Stimulated activated CD4-positive, alpha-beta T cell treated with anti-CD3 and anti-CD28 coated beads, Interleukin-12 subunit alpha, Interleukin-12 subunit beta, amount 100 ng/mL, for 24 hours (primary cell): ENCODE data around the gene ALG12.

Experiments used
- DNase-seq, 2 experiments: peaks; one replicate each; pipeline ENCODE4 v3.0.0-alpha.2; 2020; ENCODE audit warnings: low read depth in 2 of 2

ALG12 gene

GRCh38 chr22:49887702-49888101, 30.5 kb downstream of the ALG12 start:
- no peak for DNase-seq

- DNase-seq: no peak
These were observed 31.2 kb downstream of the ALG12 start for GRCh38 chr22:49887064-49887451.

GRCh38 chr22:49886346-49887063, 31.7 kb downstream of the ALG12 start:
- DNase-seq: no peak

- no peak for DNase-seq
These were observed 32.4 kb downstream of the ALG12 start for GRCh38 chr22:49885881-49886280.

- DNase-seq: no peak
These were observed 33.0 kb downstream of the ALG12 start for GRCh38 chr22:49885281-49885680.

- no peak for DNase-seq
These were observed 33.6 kb downstream of the ALG12 start for GRCh38 chr22:49884503-49885260.

- no peak for DNase-seq
These were observed 34.2 kb downstream of the ALG12 start for GRCh38 chr22:49884075-49884474.

- no peak for DNase-seq
These were observed 35.0 kb downstream of the ALG12 start for GRCh38 chr22:49883294-49883640.

GRCh38 chr22:49882519-49883293, 35.5 kb downstream of the ALG12 start:
- DNase-seq: no peak

- DNase-seq: no peak
These were observed 36.4 kb downstream of the ALG12 start for GRCh38 chr22:49881856-49882255.

- no peak for DNase-seq
These were observed 38.0 kb downstream of the ALG12 start for GRCh38 chr22:49880281-49880680.

- no peak for DNase-seq
These were observed 38.4 kb downstream of the ALG12 start for GRCh38 chr22:49879871-49880270.

- DNase-seq: no peak
These were observed 40.0 kb downstream of the ALG12 start for GRCh38 chr22:49878206-49878605.

- DNase-seq: no peak
These were observed 40.6 kb downstream of the ALG12 start for GRCh38 chr22:49877642-49878041.

GRCh38 chr22:49873228-49873940, 44.9 kb downstream of the ALG12 start:
- DNase-seq: no peak

- DNase-seq: no peak
These were observed 45.9 kb downstream of the ALG12 start for GRCh38 chr22:49872347-49872746.

- DNase-seq: no peak
These were observed 46.8 kb downstream of the ALG12 start for GRCh38 chr22:49871482-49871881.

- DNase-seq: no peak
These were observed 48.2 kb downstream of the ALG12 start for GRCh38 chr22:49869845-49870712.

GRCh38 chr22:49869086-49869830, 49.0 kb downstream of the ALG12 start:
- DNase-seq: no peak
